Measurements from ENCODE around the gene RSU1. TPM values are rescaled to one million over a fixed set of nuclear protein-coding genes. Genes with fewer than 3 reads are reported as not detected.

RSU1 gene
- polyA plus RNA-seq, 2 donors = 24.7 to 44.6 TPM

- Histone ChIP-seq H3K36me3 (ENCODE audit: control insufficient read depth in 2 of 2, insufficient read depth in 2 of 2, low read length in 1 of 2) (peaks cover 0 to 5% of the 10 kb centered on the region in 2 donors), H3K27ac (ENCODE audit: low read depth in 2 of 2, low read length in 1 of 2) (no peak overlapping the region)
- 91% methylated on average over 11 of the region's 11 CpGs for WGBS, 2 donors
These were observed 219.6 kb downstream of the RSU1 start for GRCh38 chr10:16597656-16598055.

GRCh38 chr10:16592378-16592777 is 224.8 kb downstream of the RSU1 start:
- Histone ChIP-seq H3K27me3 (ENCODE audit: control insufficient read depth in 1 of 2, insufficient read depth in 2 of 2, low read length in 2 of 2) (no peaks in the 10 kb centered on the region), H3K36me3 (ENCODE audit: control insufficient read depth in 2 of 2, insufficient read depth in 2 of 2, low read length in 1 of 2) (peaks cover 0 to 3% of the 10 kb centered on the region in 2 donors), H3K4me3 (ENCODE audit: low read depth in 1 of 2, low read length in 2 of 2) (no peak overlapping the region), H3K4me1 (ENCODE audit: control insufficient read depth in 2 of 2, insufficient read depth in 2 of 2, low read length in 1 of 2) (no peaks in the 10 kb centered on the region), H3K27ac (ENCODE audit: low read depth in 2 of 2, low read length in 1 of 2) (no peak overlapping the region), H3K9me3 (ENCODE audit: control insufficient read depth in 2 of 2, insufficient read depth in 1 of 2, low read depth in 1 of 2, low read length in 1 of 2) (no peaks in the 10 kb centered on the region)
- WGBS, 2 donors = 63 to 75% methylated on average over 11 of the region's 11 CpGs

More at GRCh38 chr10:16597656-16598055, 219.6 kb downstream of the RSU1 start:
- H3K4me1 ChIP-seq (ENCODE audit: control insufficient read depth in 2 of 2, insufficient read depth in 2 of 2, low read length in 1 of 2) = no peaks in the 10 kb centered on the region
- H3K4me3 ChIP-seq (ENCODE audit: low read depth in 1 of 2, low read length in 2 of 2) = no peak overlapping the region
- no peaks in the 10 kb centered on the region for H3K27me3 ChIP-seq (ENCODE audit: control insufficient read depth in 1 of 2, insufficient read depth in 2 of 2, low read length in 2 of 2)
- no peaks in the 10 kb centered on the region for H3K9me3 ChIP-seq (ENCODE audit: control insufficient read depth in 2 of 2, insufficient read depth in 1 of 2, low read depth in 1 of 2, low read length in 1 of 2)

GRCh38 chr10:16586358-16587138 is 230.7 kb downstream of the RSU1 start:
- no peaks in the 10 kb centered on the region for H3K4me1 ChIP-seq (ENCODE audit: control insufficient read depth in 2 of 2, insufficient read depth in 2 of 2, low read length in 1 of 2)

GRCh38 chr10:16585103-16585502 is 232.1 kb downstream of the RSU1 start:
- Histone ChIP-seq H3K9me3 (ENCODE audit: control insufficient read depth in 2 of 2, insufficient read depth in 1 of 2, low read depth in 1 of 2, low read length in 1 of 2) (no peaks in the 10 kb centered on the region), H3K4me1 (ENCODE audit: control insufficient read depth in 2 of 2, insufficient read depth in 2 of 2, low read length in 1 of 2) (no peaks in the 10 kb centered on the region), H3K27me3 (ENCODE audit: control insufficient read depth in 1 of 2, insufficient read depth in 2 of 2, low read length in 2 of 2) (no peaks in the 10 kb centered on the region), H3K27ac (ENCODE audit: low read depth in 2 of 2, low read length in 1 of 2) (no peak overlapping the region), H3K36me3 (ENCODE audit: control insufficient read depth in 2 of 2, insufficient read depth in 2 of 2, low read length in 1 of 2) (no peaks in the 10 kb centered on the region), H3K4me3 (ENCODE audit: low read depth in 1 of 2, low read length in 2 of 2) (no peak overlapping the region)
- 66 to 70% methylated on average over 6 of the region's 6 CpGs for WGBS, 2 donors

More at GRCh38 chr10:16586358-16587138, 230.7 kb downstream of the RSU1 start:
- H3K27me3 ChIP-seq (ENCODE audit: control insufficient read depth in 1 of 2, insufficient read depth in 2 of 2, low read length in 2 of 2) = no peaks in the 10 kb centered on the region
- H3K36me3 ChIP-seq (ENCODE audit: control insufficient read depth in 2 of 2, insufficient read depth in 2 of 2, low read length in 1 of 2) = no peaks in the 10 kb centered on the region
- H3K9me3 ChIP-seq (ENCODE audit: control insufficient read depth in 2 of 2, insufficient read depth in 1 of 2, low read depth in 1 of 2, low read length in 1 of 2) = no peaks in the 10 kb centered on the region
- H3K4me3 ChIP-seq (ENCODE audit: low read depth in 1 of 2, low read length in 2 of 2) = no peak overlapping the region
- WGBS, 2 donors = 86 to 89% methylated on average over 7 of the region's 7 CpGs
- H3K27ac ChIP-seq (ENCODE audit: low read depth in 2 of 2, low read length in 1 of 2) = no peak overlapping the region

- WGBS, 2 donors = 70 to 76% methylated on average over 10 of the region's 10 CpGs
- no peaks in the 10 kb centered on the region for H3K9me3 ChIP-seq (ENCODE audit: control insufficient read depth in 2 of 2, insufficient read depth in 1 of 2, low read depth in 1 of 2, low read length in 1 of 2)
- no peak overlapping the region for H3K4me3 ChIP-seq (ENCODE audit: low read depth in 1 of 2, low read length in 2 of 2)
- H3K27me3 ChIP-seq (ENCODE audit: control insufficient read depth in 1 of 2, insufficient read depth in 2 of 2, low read length in 2 of 2) = no peaks in the 10 kb centered on the region
- H3K4me1 ChIP-seq (ENCODE audit: control insufficient read depth in 2 of 2, insufficient read depth in 2 of 2, low read length in 1 of 2) = no peaks in the 10 kb centered on the region
- H3K36me3 ChIP-seq (ENCODE audit: control insufficient read depth in 2 of 2, insufficient read depth in 2 of 2, low read length in 1 of 2) = no peaks in the 10 kb centered on the region
- H3K27ac ChIP-seq (ENCODE audit: low read depth in 2 of 2, low read length in 1 of 2) = no peak overlapping the region
These were observed 233.8 kb downstream of the RSU1 start for GRCh38 chr10:16583382-16583781.

GRCh38 chr10:16581202-16581601 is 236.0 kb downstream of the RSU1 start:
- Histone ChIP-seq H3K9me3 (ENCODE audit: control insufficient read depth in 2 of 2, insufficient read depth in 1 of 2, low read depth in 1 of 2, low read length in 1 of 2) (no peaks in the 10 kb centered on the region), H3K4me1 (ENCODE audit: control insufficient read depth in 2 of 2, insufficient read depth in 2 of 2, low read length in 1 of 2) (no peaks in the 10 kb centered on the region), H3K4me3 (ENCODE audit: low read depth in 1 of 2, low read length in 2 of 2) (no peak overlapping the region), H3K27ac (ENCODE audit: low read depth in 2 of 2, low read length in 1 of 2) (no peak overlapping the region), H3K36me3 (ENCODE audit: control insufficient read depth in 2 of 2, insufficient read depth in 2 of 2, low read length in 1 of 2) (no peaks in the 10 kb centered on the region), H3K27me3 (ENCODE audit: control insufficient read depth in 1 of 2, insufficient read depth in 2 of 2, low read length in 2 of 2) (no peaks in the 10 kb centered on the region)
- WGBS, 2 donors = 88% methylated on average over 3 of the region's 3 CpGs

- WGBS, 2 donors = 67 to 70% methylated on average over 4 of the region's 4 CpGs
- H3K27me3 ChIP-seq (ENCODE audit: control insufficient read depth in 1 of 2, insufficient read depth in 2 of 2, low read length in 2 of 2) = no peaks in the 10 kb centered on the region
These were observed 246.5 kb downstream of the RSU1 start for GRCh38 chr10:16570731-16571130.

GRCh38 chr10:16566202-16566805 is 250.9 kb downstream of the RSU1 start:
- no peaks in the 10 kb centered on the region for H3K4me1 ChIP-seq (ENCODE audit: control insufficient read depth in 2 of 2, insufficient read depth in 2 of 2, low read length in 1 of 2)

More at GRCh38 chr10:16570731-16571130, 246.5 kb downstream of the RSU1 start:
- Histone ChIP-seq H3K4me1 (ENCODE audit: control insufficient read depth in 2 of 2, insufficient read depth in 2 of 2, low read length in 1 of 2) (no peaks in the 10 kb centered on the region), H3K9me3 (ENCODE audit: control insufficient read depth in 2 of 2, insufficient read depth in 1 of 2, low read depth in 1 of 2, low read length in 1 of 2) (no peaks in the 10 kb centered on the region), H3K36me3 (ENCODE audit: control insufficient read depth in 2 of 2, insufficient read depth in 2 of 2, low read length in 1 of 2) (no peaks in the 10 kb centered on the region), H3K27ac (ENCODE audit: low read depth in 2 of 2, low read length in 1 of 2) (no peak overlapping the region), H3K4me3 (ENCODE audit: low read depth in 1 of 2, low read length in 2 of 2) (no peak overlapping the region)

GRCh38 chr10:16565604-16566003 is 251.6 kb downstream of the RSU1 start:
- H3K9me3 ChIP-seq (ENCODE audit: control insufficient read depth in 2 of 2, insufficient read depth in 1 of 2, low read depth in 1 of 2, low read length in 1 of 2) = no peaks in the 10 kb centered on the region
- no peak overlapping the region for H3K4me3 ChIP-seq (ENCODE audit: low read depth in 1 of 2, low read length in 2 of 2)
- H3K27ac ChIP-seq (ENCODE audit: low read depth in 2 of 2, low read length in 1 of 2) = no peak overlapping the region
- H3K27me3 ChIP-seq (ENCODE audit: control insufficient read depth in 1 of 2, insufficient read depth in 2 of 2, low read length in 2 of 2) = no peaks in the 10 kb centered on the region
- no peaks in the 10 kb centered on the region for H3K4me1 ChIP-seq (ENCODE audit: control insufficient read depth in 2 of 2, insufficient read depth in 2 of 2, low read length in 1 of 2)
- 50 to 56% methylated on average over 3 of the region's 3 CpGs for WGBS, 2 donors
- H3K36me3 ChIP-seq (ENCODE audit: control insufficient read depth in 2 of 2, insufficient read depth in 2 of 2, low read length in 1 of 2) = no peaks in the 10 kb centered on the region

More at GRCh38 chr10:16566202-16566805, 250.9 kb downstream of the RSU1 start:
- H3K27ac ChIP-seq (ENCODE audit: low read depth in 2 of 2, low read length in 1 of 2) = no peak overlapping the region
- no peaks in the 10 kb centered on the region for H3K9me3 ChIP-seq (ENCODE audit: control insufficient read depth in 2 of 2, insufficient read depth in 1 of 2, low read depth in 1 of 2, low read length in 1 of 2)
- no peaks in the 10 kb centered on the region for H3K27me3 ChIP-seq (ENCODE audit: control insufficient read depth in 1 of 2, insufficient read depth in 2 of 2, low read length in 2 of 2)
- 60 to 63% methylated on average over 7 of the region's 7 CpGs for WGBS, 2 donors
- H3K4me3 ChIP-seq (ENCODE audit: low read depth in 1 of 2, low read length in 2 of 2) = no peak overlapping the region
- H3K36me3 ChIP-seq (ENCODE audit: control insufficient read depth in 2 of 2, insufficient read depth in 2 of 2, low read length in 1 of 2) = no peaks in the 10 kb centered on the region

Measured in esophagus (tissue), 2 donors.